OCI-LY7 (cell line): ENCODE data around the gene CCDC169.

Experiments used
- EZH2phosphoT487 ChIP-seq: fragments of 200-600 bp; sonication (generic); IDR thresholded peaks from 2 replicates; pipeline ENCODE4 v1.6.1; 2018; ENCODE audit warnings: low read depth, borderline replicate concordance, mild to moderate bottlenecking, mixed run types, antibody characterized with exemption, low read length, moderate library complexity, mixed read lengths
- TF ChIP-seq, protein P1 (sequence below): fragments of 200-600 bp; sonication (generic); conservative IDR thresholded peaks from 2 replicates; pipeline ENCODE4 v1.5.1; 2014; ENCODE audit warnings: mild to moderate bottlenecking, antibody characterized with exemption, low read length, moderate library complexity, mixed read lengths

- TF ChIP-seq, protein P1, sequence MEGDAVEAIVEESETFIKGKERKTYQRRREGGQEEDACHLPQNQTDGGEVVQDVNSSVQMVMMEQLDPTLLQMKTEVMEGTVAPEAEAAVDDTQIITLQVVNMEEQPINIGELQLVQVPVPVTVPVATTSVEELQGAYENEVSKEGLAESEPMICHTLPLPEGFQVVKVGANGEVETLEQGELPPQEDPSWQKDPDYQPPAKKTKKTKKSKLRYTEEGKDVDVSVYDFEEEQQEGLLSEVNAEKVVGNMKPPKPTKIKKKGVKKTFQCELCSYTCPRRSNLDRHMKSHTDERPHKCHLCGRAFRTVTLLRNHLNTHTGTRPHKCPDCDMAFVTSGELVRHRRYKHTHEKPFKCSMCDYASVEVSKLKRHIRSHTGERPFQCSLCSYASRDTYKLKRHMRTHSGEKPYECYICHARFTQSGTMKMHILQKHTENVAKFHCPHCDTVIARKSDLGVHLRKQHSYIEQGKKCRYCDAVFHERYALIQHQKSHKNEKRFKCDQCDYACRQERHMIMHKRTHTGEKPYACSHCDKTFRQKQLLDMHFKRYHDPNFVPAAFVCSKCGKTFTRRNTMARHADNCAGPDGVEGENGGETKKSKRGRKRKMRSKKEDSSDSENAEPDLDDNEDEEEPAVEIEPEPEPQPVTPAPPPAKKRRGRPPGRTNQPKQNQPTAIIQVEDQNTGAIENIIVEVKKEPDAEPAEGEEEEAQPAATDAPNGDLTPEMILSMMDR, result no peak
- no peak for TF ChIP-seq EZH2phosphoT487
Observed at GRCh38 chr13:36325912-36326311, 28.3 kb upstream of the CCDC169 start.
